ENCODE measurements around the gene HYAL3. TPM values are rescaled to one million over a fixed set of nuclear protein-coding genes. Genes with fewer than 3 reads are reported as not detected.

HYAL3 gene, protein sequence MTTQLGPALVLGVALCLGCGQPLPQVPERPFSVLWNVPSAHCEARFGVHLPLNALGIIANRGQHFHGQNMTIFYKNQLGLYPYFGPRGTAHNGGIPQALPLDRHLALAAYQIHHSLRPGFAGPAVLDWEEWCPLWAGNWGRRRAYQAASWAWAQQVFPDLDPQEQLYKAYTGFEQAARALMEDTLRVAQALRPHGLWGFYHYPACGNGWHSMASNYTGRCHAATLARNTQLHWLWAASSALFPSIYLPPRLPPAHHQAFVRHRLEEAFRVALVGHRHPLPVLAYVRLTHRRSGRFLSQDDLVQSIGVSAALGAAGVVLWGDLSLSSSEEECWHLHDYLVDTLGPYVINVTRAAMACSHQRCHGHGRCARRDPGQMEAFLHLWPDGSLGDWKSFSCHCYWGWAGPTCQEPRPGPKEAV
- total RNA-seq (1 to 10 TPM; 1.0 to 3.2 (median 1.6) TPM), polyA plus RNA-seq (1 to 10 TPM; 2.1 to 3.1 TPM)
- long read RNA-seq, donor 1, partial matches to known transcripts, result 0 of 2 reads
- long read RNA-seq, donor 1, other reads (novel, unspliced or antisense), result 0 of 2 reads
- long read RNA-seq, donor 2, partial matches to known transcripts, result 0 of 2 reads
- long read RNA-seq, donor 2, other reads (novel, unspliced or antisense), result 0 of 2 reads
- long read RNA-seq, donor 3, partial matches to known transcripts, result 1 of 6 reads
- long read RNA-seq, donor 3, other reads (novel, unspliced or antisense), result 1 of 6 reads

DNA sequence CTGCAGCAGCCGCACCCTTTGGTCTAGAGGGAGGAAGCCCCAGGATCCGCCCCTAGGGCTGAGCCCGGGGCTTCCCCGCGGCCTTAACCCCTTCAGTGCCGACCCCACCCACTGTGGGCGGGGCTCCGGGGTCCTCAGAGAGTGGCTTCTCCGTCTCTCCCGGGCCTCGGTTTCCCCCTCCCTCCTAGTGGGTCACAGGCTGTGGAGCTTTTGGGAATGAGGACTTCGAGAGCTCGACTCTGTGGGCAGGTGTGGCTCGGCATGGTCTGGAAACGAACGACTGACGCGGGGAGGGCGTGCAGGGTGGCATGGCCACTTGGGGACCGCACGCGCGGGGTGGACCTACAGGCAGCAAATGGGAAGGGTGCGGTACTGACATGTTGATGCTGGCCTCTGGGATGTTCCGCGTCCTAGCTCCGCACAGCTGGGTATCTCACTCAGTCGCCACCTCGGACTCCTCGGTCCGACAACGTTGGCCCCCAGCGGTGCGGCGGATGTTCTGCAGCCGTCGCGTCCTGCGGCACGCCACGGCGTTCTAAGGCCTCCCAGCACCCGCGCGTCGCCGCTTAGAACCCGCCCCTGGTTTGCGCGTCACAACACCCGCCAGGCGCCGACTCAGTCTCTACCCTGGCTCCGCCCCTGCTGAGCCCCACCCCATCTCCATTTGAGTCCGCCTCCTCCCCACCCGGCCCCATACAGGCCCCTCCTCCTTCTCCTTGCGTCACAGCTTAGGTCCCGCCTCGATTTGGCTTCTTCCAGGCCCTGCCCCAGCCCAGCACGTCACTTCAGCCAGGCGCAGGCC, at the start of gene HYAL3, which contains the start of gene NAA80:
Gene HYAL3 (minus strand): TSS at position 570 of the 802 bp plus-strand sequence. CDS start 3,803 bp downstream, outside the sequence.
Gene NAA80 (minus strand): TSS at position 570 of the 802 bp plus-strand sequence. CDS start 1,942 bp downstream, outside the sequence.
- Histone ChIP-seq H3K27me3 (no peaks in the 10 kb centered on the region), H3K9me3 (no peaks in the 10 kb centered on the region), H3K4me1 (peaks cover 11 to 58% (median 43%) of the 10 kb centered on the region in 12 donors), H3K4me3 (peak within 1 kb of the TSS; percentile 16 to 81 (median 67)), H3K27ac (peak within 1 kb of the TSS; percentile 75 to 97 (median 94)), H3K36me3 (peaks cover 0 to 15% (median 0%) of the 10 kb centered on the region in 9 donors)
- ATAC-seq (peak; percentile 87 to 91 (median 88)), DNase-seq (peak; percentile 99)
- TF ChIP-seq POLR2A (IDR thresholded peaks at IDR 0.05), result peak; percentile 88 to 98
- TF ChIP-seq, protein P1, sequence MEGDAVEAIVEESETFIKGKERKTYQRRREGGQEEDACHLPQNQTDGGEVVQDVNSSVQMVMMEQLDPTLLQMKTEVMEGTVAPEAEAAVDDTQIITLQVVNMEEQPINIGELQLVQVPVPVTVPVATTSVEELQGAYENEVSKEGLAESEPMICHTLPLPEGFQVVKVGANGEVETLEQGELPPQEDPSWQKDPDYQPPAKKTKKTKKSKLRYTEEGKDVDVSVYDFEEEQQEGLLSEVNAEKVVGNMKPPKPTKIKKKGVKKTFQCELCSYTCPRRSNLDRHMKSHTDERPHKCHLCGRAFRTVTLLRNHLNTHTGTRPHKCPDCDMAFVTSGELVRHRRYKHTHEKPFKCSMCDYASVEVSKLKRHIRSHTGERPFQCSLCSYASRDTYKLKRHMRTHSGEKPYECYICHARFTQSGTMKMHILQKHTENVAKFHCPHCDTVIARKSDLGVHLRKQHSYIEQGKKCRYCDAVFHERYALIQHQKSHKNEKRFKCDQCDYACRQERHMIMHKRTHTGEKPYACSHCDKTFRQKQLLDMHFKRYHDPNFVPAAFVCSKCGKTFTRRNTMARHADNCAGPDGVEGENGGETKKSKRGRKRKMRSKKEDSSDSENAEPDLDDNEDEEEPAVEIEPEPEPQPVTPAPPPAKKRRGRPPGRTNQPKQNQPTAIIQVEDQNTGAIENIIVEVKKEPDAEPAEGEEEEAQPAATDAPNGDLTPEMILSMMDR (IDR thresholded peaks at IDR 0.05), result peak in 8 of 12 donors; percentile 17 to 48 (median 39)
- intact Hi-C loops (cut with DNase I), result loop anchor here in 1 of 10 donors (10.0 kb wide), 1 partner anchor 364 kb away; no protein-coding TSS in a partner anchor
- 0 to 1% (median 0%) methylated on average over 27 to 61 of the region's 61 CpGs for WGBS, 4 donors

DNA sequence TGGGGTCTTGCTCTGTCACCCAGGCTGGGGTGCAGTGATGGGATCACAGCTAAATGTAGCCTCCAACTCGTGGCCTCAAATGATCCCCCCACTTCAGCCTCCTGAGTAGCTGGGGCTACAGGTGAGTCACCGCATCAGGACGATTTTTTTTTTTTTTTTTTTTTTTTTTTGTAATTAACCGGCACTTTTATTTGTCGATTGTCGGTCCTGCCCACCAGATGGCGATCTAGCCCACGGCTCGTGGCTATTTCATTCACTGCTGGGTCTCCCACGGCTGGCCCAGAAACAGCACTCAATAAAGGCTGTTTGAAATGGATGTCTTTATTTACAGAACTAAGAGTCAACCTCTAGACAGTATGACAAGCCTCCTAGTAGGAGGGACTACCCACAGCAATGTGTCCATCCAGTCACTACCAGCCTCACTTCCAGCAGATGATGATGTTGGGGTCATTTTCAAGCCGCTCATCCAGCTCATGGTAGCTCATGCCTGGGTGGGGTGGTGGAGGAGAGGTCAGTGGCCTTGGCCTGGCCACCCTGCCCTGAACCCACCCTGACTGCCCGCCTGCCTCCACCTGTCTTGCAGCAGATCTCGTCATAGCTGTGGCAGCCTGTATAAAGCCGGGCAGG, 48.1 kb upstream of the HYAL3 start:
- H3K27ac ChIP-seq, result no peak overlapping the region

DNA sequence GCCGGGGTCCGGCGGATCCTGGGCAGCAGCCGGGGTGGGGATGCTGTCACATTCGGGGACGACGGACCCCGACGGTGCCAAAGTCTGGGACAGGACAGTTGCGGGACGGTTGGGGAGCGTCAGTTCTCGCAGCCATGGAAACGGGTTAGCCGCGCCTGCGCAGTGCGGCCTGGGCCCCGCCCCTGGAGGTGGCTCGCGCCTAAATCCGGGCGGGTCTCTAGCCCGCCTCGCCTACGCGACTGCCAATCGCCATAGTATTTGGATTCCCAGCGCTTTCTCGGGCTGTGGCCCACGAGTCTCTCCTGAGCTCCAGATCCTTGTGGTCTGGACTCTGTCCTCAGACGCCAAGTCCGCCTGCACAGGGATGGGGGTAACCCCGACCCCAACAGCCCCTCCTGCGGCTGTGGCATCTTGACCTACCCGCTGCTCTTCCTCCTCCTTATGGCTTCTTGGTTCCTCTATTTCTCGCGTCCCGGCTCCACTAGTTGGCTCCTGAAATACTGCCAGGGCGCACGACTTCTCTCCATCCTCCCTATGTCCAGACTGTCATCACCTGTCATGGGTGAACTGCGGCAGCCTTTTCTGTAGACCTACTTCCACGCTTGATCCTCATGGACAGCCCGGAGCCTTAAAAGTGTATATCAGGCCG, 46.5 kb upstream of the HYAL3 start, which contains the start of gene ZMYND10:
Gene ZMYND10 (minus strand): TSS at position 147 of the 649 bp plus-strand sequence. CDS start 153 bp downstream, outside the sequence.
- ATAC-seq, result peak in 3 of 4 donors; percentile 21 to 40 (median 29)
- H3K9me3 ChIP-seq, result no peaks in the 10 kb centered on the region
- intact Hi-C loops (cut with DNase I), result loop anchor here in 7 of 10 donors (2.0 to 10.0 kb wide), 4 partner anchors 87 to 1039 kb away; partner anchors contain the start of genes CISH (in 2 of the 7) and MANF (in 1 of the 7)
- WGBS, 4 donors, result 8 to 19% (median 14%) methylated on average over 25 to 45 of the region's 45 CpGs
- DNase-seq, result peak; percentile 70 to 89 (median 78)
- peaks cover 0 to 17% (median 9%) of the 10 kb centered on the region in 9 donors for H3K36me3 ChIP-seq
- peaks cover 2 to 53% (median 34%) of the 10 kb centered on the region in 12 donors for H3K4me1 ChIP-seq
- no peak within 1 kb of the TSS for H3K27ac ChIP-seq
- H3K27me3 ChIP-seq, result no peaks in the 10 kb centered on the region
- TF ChIP-seq, protein P1 (IDR thresholded peaks at IDR 0.05), result no peak
- TF ChIP-seq POLR2A (IDR thresholded peaks at IDR 0.05), result no peak
- H3K4me3 ChIP-seq, result peak within 1 kb of the TSS in 10 of 12 donors; percentile 4 to 57 (median 47)

More for the DNA sequence above, 48.1 kb upstream of the HYAL3 start:
- intact Hi-C loops (cut with DNase I), result loop anchor here in 9 of 10 donors (1.0 to 10.0 kb wide), 5 partner anchors 85 to 1038 kb away; partner anchors contain the start of genes CISH (in 2 of the 9) and MANF (in 1 of the 9)
- no peak for TF ChIP-seq POLR2A (IDR thresholded peaks at IDR 0.05)
- TF ChIP-seq, protein P1 (IDR thresholded peaks at IDR 0.05), result peak; percentile 46 to 74 (median 65)
- no peaks in the 10 kb centered on the region for H3K27me3 ChIP-seq
- no peaks in the 10 kb centered on the region for H3K9me3 ChIP-seq
- WGBS, 4 donors, result 27 to 29% (median 28%) methylated on average over 14 of the region's 14 CpGs
- peaks cover 5 to 50% (median 37%) of the 10 kb centered on the region in 12 donors for H3K4me1 ChIP-seq
- H3K4me3 ChIP-seq, result no peak overlapping the region
- ATAC-seq (no peak), DNase-seq (peak; percentile 58 to 76 (median 73))
- peaks cover 0 to 18% (median 11%) of the 10 kb centered on the region in 9 donors for H3K36me3 ChIP-seq
